ENCODE results near the gene DNASE1L3.
A peak's percentile ranks its signal among the peaks of the same experiment; 100 is the strongest.
"Not testable (repeated sequence)": the region's sequence is repeated elsewhere in the genome, so short reads cannot be mapped to it uniquely, and the experiment has no call there.

DNASE1L3 gene, protein sequence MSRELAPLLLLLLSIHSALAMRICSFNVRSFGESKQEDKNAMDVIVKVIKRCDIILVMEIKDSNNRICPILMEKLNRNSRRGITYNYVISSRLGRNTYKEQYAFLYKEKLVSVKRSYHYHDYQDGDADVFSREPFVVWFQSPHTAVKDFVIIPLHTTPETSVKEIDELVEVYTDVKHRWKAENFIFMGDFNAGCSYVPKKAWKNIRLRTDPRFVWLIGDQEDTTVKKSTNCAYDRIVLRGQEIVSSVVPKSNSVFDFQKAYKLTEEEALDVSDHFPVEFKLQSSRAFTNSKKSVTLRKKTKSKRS

DNA sequence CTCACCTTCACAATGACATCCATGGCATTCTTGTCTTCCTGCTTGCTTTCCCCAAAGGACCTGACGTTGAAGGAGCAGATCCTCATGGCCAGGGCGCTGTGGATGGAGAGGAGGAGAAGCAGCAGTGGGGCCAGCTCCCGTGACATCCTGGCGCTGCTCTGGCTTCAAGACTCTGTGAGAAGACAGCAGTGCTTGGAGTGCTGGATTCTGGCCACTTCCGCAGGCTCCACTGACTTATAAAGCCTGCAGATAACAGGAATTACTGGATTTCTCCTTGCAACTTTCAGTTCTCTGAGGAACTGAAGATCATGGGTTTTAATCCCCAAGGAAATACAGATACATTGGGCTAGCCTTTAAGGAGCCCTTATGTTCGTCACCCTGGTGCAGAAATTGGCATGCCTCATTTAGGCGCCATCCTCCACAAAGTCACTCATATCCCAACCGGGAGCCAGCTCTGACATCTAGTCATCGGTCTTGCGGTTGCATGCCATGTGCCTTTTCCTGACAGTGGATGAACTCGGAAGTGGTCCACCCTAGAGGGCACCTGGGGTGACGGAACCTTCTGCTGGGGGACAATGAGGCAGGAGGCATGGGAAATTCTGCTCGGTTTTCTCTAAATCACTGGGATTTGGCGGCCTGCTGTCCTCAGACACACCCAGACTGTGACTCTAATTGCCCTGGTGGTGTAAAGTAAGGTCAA lies at the start of gene DNASE1L3:
Gene DNASE1L3 (minus strand): TSS at position 212 of the 700 bp plus-strand sequence. CDS start 66 bp downstream, at position 146.
- peak; percentile 51 for DNase-seq (ENCODE audit: low spot score)

DNA sequence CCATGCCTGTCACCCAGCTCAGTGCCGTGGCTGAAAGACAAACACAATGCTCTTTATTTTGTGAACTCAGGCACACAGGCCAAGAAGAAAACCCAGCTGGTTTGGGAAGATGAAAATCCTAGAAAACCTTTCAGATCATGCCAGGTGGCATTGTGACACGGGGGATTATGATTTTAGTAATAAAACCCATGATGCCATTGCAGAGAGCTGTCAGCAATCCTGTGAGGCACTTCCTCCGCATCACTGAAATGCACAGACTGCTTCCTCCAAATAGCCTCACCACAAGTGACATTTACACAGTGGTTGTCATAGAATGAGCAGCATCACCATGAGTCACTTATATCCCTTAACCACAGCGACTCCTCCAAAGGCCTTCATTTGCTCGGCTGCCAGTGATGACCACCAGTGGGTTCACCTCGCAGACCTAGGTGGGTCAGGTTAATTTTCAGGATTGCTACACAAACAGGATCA lies 49.5 kb upstream of the DNASE1L3 start:
- DNase-seq (ENCODE audit: low spot score) = peak; percentile 74

DNA sequence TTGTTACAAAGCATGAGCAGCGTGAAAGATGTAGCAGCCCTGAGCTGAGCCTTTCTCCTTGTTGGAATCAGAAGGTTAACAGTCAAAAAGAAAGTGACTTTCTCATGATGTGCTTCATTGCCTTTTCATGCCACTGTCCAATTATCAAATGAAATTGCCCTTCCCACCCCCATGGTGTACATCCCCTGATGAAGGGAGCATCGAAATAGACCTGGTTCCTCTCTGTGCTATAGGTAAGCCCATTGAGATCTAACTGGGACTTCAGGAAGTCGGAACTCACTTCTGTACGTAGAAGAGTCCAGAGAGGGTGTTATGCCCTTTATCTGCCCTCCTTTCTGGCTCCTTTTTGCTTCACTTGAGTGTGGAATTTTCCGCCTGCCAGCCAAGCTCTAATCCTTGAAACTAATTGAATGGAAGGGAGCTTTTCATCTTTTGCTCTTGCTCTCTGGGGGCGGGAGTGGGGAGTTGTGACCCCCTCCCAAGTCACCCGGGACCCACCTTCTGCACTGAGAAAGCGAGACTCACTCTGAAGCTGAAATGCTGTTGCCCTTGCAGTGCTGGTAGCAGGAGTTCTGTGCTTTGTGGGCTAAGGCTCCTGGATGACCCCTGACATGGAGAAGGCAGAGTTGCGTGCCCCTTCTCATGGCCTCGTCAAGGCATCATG lies 47.8 kb upstream of the DNASE1L3 start:
- no peak for DNase-seq (ENCODE audit: low spot score)

DNA sequence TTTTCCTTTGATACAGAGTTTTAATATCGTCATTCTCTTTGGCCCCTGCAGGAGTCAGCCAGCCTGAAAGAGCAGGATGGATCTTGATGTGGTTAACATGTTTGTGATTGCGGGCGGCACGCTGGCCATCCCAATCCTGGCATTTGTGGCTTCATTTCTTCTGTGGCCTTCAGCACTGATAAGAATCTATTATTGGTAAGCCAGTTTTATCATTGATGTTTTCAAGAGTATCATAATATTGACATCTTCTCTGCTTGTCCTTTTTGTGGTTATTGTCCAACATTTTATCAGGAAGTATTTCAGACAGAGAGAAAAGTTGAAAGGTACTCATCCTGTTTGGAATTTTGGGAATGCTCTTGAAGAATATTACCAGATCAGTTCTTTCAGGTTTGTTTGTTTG lies 45.7 kb upstream of the DNASE1L3 start:
- no peak for DNase-seq (ENCODE audit: low spot score)

DNA sequence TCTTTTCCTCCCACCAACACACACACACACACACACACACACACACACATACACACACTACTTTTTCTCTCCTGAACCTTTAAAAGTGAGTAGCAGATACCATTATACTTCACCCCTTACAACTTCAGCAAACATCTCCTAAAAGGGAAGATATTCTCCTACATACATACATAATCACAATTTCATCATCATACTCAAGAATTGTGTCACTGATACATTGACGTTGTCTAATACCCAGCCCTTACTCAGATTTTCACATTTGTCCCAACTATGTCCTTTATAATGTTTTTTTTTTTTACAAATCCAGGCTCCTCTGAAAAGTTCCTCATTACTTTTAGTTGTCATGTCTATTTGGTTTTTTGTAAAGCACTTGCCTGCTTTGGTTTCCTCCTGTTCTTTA lies 45.3 kb upstream of the DNASE1L3 start:
- no peak for DNase-seq (ENCODE audit: low spot score)

DNA sequence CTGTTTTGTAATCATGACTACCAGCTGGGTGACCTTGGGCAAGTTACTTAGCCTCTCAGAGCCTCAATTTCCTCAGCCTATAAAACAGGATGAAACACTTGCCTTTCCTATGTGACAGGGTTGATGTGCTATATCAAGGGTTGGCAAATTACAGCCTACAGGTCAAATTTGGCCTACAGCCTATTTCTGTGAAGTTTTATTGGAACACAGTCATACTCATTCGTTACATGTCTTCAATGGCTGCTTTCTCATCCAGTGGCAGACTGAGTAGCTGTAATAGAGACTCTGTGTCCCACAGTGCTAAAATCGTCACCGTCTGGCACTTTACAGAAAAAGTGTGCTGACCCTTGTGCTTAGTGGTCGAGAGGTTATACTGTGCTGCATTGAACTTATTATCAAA lies 43.4 kb upstream of the DNASE1L3 start:
- DNase-seq (ENCODE audit: low spot score) = no peak

DNA sequence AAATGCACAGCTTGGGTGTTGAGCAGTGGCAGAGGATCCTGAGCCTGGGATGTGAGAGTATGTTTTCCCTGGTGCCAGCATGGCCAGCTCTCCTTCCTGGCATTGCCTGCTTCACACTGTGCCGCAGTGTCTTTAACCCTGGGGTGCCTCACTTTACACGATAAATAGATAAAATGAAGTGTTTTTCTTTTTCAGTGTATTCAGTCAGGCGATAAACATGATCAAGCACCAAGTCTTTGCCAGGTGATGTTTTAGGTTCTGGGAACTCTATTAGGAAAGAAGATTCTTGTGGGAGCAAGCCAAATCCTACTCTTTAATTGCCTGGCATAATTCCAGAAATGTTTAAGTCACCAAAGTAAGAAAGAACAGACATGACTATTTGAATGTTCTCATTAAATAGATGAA lies 40.9 kb upstream of the DNASE1L3 start:
- DNase-seq (ENCODE audit: low spot score) = no peak

DNA sequence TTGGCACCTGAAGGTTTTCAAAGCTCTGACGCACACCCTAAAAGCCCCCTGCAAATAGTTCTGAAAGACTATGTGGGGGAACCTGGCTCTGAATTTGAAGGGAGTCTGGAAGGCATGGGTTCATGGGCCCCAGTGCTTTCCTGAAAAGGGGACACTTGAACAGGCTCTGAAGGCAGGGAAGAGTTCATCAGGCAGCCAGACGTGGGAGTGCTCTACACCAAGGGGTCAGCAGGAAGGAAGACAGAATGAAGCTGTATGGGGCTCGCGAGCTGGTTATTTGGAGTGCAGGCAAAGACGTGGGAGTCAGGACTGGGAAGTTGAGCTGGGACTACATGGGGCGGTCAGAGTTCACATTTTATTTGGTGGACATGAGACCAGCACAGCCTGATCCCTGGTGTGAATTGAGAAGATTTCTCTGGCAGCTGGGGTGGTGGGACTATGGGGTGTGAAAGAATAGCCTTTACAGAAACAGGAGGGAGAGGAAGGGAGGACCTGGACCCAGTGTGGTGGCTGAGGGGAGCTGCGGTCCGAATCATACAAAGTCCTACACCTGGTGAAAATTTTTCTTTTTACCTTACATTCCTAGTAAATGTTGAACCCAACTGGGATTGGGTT lies 39.4 kb upstream of the DNASE1L3 start:
- DNase-seq (ENCODE audit: low spot score) = no peak

DNA sequence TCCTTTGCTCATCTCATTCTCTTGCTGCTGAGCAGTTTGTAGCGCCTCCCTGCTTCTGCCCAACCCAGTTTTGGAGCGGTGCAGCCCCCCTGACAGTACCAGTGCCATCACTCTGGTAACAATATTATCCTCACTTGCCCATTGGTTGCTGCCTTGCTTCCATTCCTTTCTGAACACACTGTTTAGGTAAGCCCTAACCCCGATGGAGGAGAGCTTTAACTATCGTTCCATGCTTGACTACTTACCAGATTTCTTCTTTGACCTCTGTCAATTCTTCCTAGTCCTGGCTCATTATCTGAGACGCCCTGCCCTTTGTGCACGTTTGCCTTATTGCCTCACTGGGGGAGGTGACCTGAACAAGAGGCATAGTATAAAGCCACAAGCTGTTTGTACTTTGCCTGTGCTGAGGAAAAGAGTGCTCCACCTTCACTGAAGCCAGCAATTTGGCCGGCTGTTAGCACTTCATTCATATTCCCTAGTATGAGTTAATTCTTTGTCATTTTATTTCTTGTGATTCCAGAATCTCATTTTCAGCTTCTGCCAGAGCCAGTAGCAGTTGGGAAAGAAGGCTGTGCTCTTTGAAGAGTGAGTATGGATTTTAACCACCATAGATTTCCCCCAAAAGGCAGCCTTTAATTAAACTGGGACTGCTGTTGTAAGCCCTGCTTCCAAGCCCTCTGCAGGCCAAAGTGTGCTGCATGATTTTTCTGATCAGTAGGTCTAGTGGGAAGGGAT lies 38.8 kb upstream of the DNASE1L3 start:
- no peak for DNase-seq (ENCODE audit: low spot score)

DNA sequence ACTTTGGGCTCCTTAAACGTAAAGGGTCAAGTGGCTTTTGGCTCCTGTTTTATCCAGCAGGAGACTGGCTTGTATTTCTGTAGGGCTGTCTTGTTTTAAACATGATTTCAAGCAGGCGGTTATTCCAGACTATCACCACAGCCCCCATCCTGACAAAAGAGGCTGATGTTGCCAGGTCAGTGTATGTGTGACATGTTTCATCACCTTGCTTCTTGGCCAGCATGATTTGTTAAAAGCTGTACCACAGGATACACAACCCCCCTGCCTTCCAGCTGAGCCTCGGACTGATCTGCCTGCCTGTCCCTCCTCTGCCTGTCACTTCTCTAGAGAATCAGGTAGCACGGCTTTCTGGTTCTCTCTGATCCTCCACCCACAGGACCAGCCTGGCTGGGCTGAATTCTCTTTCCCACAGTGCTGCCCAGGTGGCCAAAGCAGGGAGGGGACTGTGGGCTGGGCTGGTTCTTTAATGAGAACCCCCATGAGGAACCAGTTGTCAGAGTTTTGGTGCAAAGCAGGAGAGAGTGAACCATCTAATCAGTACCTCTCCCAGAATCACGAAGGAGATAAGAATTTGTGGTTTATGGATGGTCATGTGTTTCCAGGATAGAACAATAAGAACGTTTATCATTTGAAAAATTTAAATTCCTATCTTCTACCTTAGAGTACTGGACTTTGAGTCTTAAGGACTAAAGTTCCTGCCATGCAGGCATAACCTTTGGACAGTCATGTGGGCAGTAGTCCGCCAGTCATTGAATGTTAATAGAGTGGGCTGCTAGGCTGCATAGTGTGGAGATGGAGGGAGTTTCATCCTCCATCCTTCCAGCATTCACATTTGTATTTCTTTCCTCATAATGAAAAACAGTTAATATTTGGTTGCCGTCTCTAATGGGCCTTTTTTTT lies 35.6 kb upstream of the DNASE1L3 start:
- DNase-seq (ENCODE audit: low spot score) = no peak

DNA sequence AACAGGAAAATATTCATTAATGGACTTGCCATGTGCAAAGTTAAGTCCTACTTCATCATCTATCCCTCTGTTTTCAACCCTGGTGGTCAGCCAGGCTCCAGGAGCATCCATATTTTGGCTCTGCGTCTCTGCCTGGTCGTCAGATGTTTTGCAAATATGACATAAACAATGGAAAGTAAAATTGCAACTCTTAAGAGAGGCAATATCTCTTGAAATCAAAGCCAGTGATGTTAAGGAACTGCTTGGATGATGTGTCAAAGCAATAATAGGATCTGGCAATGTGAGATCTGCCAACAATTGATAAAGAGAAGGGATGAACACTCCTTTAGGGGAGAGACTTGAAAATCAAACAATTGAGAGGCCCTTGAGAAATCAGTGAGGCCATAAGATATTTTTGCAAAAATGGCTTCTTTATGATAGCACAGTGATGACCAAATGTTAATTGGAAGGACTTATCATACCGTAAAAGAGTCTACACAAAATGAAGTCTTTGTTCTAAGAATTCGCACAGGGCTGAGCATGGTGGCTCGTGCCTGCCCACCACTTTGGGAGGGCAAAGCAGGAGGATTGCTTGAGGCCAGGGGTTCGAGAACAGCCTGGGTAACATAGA lies 33.3 kb upstream of the DNASE1L3 start:
- no peak for DNase-seq (ENCODE audit: low spot score)

DNA sequence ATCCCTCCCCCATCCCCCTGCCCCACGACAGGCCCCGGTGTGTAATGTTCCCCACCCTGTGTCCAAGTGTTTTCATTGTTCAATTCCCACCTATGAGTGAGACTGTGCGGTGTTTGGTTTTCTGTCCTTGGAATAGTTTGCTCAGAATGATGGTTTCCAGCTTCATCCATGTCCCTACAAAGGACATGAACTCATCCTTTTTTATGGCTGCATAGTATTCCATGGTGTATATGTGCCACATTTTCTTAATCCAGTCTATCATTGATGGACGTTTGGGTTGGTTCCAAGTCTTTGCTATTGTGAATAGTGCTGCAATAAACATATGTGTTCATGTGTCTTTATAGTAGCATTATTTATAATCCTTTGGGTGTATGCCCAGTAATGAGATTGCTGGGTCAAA lies 32.1 kb upstream of the DNASE1L3 start:
- not testable (repeated sequence) for DNase-seq (ENCODE audit: low spot score)

DNA sequence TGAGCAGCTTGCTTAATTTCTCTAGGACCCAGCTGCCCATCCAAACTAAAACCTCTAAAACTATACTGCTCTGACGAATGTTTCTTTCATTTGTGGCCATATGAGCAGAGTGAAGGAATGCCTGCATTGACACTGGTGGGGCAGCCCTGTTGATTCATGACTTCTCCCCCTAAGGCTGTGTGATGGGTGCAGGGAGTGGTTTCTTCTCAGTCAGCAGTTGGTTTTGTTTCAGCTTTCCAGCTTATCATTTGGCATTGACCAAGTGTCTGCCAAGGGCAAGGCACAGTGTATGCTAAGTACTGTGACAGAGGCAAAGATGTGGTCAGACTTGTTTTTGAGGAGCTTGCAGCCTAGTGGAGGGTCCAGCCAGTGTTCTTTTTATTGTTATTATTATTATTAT lies 31.6 kb upstream of the DNASE1L3 start:
- DNase-seq (ENCODE audit: low spot score) = no peak

DNA sequence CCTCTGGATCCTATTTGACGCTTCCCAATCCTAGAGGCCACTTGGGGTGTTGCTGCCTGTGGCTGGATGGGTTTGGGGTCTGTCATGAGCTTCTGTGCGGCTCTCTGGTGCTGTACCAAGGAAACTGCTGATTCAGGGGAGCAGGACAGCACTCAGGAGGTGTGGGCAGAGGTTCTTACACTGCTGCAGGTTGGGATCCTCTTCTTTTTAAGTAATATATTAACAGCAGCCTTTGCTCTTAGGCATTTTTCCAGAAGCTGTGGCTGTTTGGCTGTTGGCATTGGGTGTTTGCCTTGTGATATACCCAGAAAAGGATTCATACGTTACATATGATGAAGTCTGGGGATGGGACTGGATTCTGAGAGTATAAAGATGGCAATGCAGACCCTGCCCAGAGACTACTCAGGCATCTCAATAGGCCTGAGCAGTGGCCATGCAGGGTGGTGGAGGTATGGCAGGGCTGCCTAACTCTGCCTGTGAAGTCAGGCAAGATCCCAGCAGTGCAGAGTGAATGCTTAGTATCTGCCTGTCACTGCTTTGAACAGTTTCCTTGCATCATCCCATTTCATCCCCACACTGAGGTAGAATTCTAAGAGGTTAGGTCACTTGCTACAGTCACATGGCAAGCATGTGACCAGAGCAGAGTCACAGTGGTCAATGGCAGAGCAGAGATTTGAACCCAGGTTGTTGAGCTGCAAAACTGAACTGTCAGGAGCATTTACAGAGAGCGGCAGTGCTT lies 30.7 kb upstream of the DNASE1L3 start:
- no peak for DNase-seq (ENCODE audit: low spot score)

DNA sequence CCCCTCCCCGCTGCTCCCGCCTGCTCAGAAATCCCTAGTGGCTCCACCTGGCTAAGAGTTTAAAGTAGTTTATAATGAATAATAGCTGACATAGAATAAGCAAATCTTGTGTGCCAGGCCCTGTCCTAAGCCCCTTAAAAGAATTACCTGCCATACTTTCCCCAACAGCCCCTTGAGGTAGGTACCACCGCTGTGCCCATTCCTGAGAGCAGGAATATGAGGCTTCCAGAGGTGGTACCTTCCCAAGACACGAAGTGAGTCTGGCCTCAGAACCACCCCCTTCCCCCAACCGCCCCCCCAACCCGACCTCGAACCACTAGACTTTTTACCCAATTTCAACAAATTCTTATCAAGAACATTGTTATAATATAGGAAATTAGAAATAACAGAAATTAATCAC lies 28.1 kb upstream of the DNASE1L3 start:
- no peak for DNase-seq (ENCODE audit: low spot score)

DNA sequence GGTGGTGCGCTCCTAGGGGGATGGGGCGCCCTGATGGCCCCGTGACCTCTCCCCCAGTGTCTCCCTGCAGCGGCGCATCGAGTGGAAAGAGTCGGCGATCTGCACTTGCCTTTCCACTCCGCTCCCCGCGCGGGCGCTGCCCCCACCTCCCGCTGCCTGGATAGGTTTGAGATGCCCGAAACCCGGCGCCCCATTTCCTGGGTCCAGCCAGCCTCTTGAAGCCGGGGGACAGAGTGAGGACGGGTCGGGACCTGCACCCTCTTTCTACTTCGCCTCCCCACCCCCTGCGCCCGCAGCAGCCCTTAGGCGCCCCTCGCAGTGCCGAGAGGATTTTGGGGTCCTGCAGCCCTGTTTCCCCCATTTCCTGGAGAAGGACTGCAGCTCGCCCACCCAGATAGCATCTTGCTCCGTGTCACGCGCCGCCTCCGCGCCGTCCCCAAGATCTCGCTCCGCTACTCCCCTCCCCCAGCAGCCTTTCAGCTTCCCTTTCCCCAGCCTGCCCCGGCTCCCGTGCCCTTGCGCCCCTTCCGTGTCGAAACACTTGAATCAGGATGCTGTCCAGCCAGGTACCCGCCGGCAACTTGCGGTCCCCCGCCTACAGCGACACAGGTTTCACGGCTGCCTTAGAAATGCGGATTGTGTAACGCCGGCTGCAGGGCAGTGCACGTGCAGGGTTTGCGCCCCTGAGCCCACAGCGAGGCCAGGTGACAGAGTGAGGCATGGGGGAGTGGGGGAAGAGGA lies 27.3 kb upstream of the DNASE1L3 start:
- no peak for DNase-seq (ENCODE audit: low spot score)

DNA sequence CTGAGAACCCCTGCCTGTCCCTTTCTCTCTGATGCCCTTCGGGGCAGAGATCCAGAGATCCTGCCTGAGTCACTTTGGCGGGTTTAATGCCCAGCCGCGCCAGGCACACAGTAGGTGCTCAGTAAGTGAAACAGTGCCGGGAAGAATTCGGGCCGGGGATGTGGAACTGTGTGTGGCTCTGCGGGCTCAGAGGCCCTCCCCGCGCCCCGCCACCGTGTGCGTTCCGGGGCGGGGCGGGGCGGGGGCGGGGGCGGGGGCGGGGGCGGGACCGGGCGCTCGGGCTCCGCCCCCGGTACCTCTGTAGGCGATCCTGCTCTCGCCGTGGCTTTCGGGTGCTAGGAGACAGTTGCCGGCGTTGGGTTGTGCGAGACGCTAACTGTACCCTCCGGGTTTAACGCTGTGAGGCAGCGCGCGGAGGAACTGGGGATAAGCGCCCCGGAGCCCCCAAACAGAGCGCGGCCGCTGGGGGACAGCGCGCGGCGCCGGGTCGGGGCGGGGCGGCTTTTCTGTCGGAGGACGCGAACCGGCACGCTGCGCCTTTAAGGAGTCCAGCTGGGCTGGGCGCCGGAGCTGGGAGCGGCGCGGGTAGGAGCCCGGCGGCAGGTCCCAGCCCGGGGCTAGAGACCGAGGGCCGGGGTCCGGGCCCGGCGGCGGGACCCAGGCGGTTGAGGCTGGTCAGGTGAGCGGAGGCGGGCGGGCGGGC lies 26.6 kb upstream of the DNASE1L3 start, which contains the start of gene ABHD6:
Gene ABHD6 (plus strand): TSS at position 555 of the 703 bp plus-strand sequence. CDS start 18,795 bp downstream, outside the sequence.
- peak; percentile 55 for DNase-seq (ENCODE audit: low spot score)
